Measurements from ENCODE around the gene CUEDC2.

Gene CUEDC2

DNA sequence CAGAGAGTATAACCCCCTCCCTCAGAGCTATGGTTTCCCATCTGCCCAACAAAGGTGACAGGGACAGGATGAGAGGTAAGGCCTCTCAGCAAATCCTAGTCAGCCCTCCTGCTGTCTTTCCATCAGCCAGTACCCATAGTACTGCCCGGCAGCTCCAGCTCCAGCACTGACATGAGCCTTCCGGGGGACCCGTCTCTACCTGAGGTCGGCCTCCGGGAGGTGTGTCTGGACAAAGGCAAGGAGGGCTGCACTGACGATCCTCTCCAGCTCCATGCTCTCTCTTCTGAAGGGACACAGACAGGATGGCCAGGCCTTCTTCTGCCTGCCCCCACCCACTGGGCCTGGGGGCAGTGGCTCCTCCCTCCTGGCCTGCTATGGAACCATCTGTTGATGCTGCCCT, 7.5 kb downstream of the CUEDC2 start:
- no peak for DNase-seq (ENCODE audit: low spot score)

GRCh38 chr10:102424145-102424544, 8.2 kb downstream of the CUEDC2 start:
- no peak for DNase-seq (ENCODE audit: low spot score)

DNA sequence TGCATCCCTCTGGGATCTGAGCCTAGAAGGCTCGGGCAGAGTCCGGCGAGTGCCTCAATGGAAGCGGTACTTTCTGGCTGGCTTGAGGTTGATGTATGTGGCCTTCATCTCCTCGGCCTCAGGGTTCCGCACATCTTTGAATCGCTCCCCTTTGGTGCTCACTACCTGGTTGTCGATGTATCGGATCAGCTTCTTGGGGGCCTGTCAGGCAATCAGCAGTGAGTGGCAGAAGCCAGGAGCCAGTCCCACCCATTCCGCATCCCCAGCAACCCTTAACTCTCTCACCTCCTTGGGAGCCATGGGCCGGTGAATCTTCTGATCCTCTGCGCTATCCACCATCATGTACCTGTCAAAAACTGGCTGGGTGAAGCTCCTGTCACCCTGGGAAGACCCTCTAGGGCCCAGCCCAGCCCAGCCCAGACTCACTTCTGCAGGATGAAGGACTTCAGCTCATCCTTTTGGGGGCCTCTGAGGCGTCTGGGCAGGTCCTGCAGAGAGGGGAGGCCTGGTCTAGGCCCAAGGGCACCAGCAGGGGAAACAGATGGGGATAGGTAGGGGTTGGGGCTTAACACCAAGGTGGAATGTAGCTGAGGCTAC, 8.9 kb downstream of the CUEDC2 start:
- no peak for DNase-seq (ENCODE audit: low spot score)

- peak; percentile 82 for DNase-seq (ENCODE audit: low spot score)
Measured at GRCh38 chr10:102422545-102423129, 9.7 kb downstream of the CUEDC2 start.

GRCh38 chr10:102421757-102422512, 10.4 kb downstream of the CUEDC2 start:
- no peak for DNase-seq (ENCODE audit: low spot score)

DNA sequence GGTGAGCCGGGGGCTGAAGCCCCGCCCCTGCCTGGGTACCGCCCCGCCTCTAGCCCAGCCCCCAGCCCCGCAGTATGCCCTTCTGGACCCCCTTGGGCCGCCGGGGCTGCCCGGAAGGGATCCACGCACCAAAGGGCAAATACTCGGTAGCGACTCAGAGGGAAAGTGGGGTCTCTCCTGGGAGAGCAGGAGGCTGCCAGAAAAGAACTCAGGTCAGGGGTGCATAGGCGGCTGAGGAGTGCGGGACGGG, 10.9 kb downstream of the CUEDC2 start:
- no peak for DNase-seq (ENCODE audit: low spot score)

DNA sequence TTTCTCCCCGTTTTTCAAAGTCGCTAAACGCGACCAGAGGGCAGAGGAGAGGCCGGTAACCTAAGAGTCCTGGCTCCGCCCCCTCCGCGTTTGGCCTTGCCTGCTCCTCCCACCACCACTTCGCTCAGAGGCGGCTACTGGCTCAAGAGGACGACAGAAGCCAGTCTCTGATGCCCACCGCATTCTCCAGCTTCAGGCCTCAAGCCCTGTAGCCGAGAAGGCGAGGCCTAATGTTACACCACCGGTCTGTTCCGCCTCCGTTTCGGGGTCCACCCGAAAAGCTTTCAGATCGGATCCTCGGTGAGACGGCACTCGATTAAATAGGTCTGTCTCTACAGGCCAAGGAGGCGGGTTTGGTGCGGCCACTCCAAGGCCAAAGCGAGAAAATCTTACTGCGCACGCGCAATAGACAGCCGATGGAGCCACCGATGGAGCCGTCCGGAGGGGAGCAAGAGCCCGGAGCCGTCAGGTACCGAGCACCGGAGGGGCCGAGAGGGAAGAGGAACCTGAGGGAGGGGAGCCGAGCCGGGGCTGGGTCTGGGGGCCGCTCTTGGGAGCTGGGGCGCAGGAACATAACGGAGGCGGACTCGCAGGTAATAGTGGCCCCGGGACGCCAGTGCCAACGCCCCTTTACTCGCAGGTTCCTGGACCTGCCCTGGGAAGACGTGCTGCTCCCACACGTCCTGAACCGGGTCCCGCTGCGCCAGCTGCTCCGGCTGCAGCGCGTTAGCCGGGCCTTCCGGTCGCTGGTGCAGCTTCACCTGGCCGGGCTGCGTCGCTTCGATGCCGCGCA, 11.5 kb downstream of the CUEDC2 start, which contains the start of gene FBXL15:
TSS of gene FBXL15 (plus strand) at position 123 of the 793 bp plus-strand sequence. CDS start at position 417, 294 bp downstream.
- DNase-seq (ENCODE audit: low spot score), result peak; percentile 99

GRCh38 chr10:102420181-102420713, 12.1 kb downstream of the CUEDC2 start:
- DNase-seq (ENCODE audit: low spot score), result no peak

GRCh38 chr10:102419269-102420180, 12.8 kb downstream of the CUEDC2 start:
- peak; percentile 94 for DNase-seq (ENCODE audit: low spot score)

DNA sequence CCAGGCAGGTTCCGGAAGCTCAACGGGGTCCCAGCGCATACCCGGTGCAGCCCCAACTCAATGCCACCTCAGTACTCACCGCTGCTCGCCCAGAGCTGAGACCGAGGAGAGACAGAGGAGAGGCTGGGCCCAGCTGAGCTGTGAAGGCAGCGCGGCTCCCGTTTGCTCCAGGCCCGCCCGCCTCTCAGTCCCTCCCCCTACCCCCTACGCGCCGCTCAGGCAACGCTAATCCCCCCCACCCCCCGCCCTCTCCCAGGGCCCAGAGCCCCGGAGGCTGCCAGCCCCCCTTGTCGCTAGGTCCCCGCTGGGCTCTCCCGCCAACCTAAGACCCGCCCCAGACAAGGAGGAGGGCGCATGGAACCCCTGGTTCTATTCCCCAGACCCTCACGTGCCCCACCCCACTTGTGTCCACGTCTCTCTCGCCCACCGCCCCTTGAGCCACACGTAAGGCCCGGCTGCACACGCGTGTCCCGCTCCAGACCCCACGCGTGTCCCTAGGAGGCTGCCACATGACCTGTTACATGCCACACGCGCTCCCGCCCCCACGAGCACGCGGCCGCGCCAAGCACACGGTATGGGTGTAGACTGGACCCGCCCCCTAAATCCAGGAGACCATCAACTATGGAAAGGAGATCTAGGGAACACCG, 13.6 kb downstream of the CUEDC2 start, which contains the start of gene PSD:
TSS of gene PSD (minus strand) at position 164 of the 647 bp plus-strand sequence. CDS start 1,747 bp downstream, outside the sequence.
- peak; percentile 81 for DNase-seq (ENCODE audit: low spot score)

DNA sequence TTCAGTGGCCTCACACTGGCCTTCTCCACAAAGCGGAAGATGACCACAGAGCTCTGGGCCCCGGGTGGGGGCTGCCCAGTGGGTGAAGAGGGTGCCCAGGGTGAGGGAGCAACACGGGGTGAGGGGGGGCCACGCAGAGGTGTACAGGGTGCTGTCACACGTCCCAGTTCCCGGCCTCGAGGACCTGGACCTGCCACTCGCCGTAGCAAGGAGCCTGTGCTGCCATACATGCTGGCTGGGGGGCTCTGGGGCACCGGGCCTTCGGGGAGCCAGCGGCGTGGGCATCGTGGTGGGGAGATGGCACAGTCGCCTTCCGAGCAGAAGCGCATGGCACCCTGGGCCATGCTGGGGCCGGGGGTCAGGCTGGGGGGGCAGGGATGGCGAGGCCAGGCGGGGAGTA, 15.7 kb downstream of the CUEDC2 start:
- DNase-seq (ENCODE audit: low spot score), result no peak

GRCh38 chr10:102416283-102416682, 16.1 kb downstream of the CUEDC2 start:
- no peak for DNase-seq (ENCODE audit: low spot score)

- no peak for DNase-seq (ENCODE audit: low spot score)
Measured at GRCh38 chr10:102414749-102415148, 17.6 kb downstream of the CUEDC2 start.

- no peak for DNase-seq (ENCODE audit: low spot score)
Measured at GRCh38 chr10:102413806-102414561, 18.4 kb downstream of the CUEDC2 start.

DNA sequence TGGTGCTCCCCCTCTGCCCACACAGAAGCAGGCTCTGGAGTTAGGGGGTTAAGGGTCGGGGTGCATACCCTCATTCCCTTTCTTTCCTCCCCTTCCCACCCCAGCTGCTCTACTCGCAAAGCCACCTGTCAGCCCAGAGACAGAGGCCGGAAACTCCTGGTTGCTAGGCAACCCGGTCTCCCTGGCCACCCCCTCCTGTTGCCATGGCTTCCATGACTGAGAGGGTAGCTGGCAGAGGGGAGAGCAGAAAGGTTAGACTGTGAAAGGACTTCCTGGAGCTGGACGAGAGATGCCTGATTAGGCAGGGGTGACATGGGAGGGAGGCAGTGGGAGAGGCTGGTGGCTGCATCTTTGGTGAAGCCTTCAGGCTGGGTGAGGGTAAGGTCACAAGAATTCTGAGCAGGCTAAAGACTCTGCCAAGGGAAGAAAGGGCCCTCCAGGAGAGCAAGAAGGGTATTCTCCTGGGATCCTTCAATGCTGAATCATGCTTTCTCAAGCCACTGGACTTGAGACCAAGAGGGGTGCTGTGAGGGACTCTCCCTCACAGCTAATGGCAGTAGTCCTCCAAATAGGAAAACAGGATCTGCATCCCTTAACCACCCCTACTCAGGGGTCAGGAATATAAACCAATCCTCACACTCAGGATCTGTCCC, 19.2 kb downstream of the CUEDC2 start:
- DNase-seq (ENCODE audit: low spot score), result peak; percentile 84

GRCh38 chr10:102412293-102412692, 20.1 kb downstream of the CUEDC2 start:
- no peak for DNase-seq (ENCODE audit: low spot score)

- no peak for DNase-seq (ENCODE audit: low spot score)
Measured at GRCh38 chr10:102411341-102412255, 20.8 kb downstream of the CUEDC2 start.

DNA sequence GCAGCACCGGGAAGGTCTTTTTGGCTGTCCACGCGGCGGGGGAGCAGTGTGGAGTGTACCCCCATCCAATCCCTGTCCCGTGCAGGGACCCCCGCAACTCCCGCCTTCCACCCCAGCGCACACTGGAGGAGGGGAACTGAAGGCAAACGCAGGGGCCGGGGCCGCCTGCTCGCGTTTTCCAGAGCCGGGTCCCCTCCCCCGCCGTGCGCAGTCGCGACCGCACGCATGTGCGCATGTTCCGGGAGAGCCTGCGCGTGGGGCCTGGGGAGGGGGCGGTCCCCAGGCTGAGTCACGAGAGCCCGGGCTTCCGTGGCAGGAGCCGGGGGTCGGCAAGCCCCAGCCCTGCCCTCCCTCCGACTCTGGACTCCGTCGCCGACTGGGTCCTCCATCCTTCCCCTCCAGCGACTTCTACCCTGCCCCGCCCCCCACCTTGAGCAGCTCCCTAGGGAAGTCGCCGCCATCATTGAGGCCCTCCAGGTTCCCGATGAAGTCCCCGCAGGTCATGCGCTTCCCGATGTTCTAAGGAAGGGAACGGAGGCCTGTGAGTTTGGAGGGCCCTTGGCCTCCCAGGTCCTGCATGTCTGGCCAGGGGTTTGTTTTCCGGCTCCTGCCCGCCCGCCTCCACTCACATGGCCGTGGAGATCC, 21.8 kb downstream of the CUEDC2 start:
- DNase-seq (ENCODE audit: low spot score), result no peak
